Testis (tissue), 2 donors: ENCODE data around the gene TOPBP1.

Experiments used
- POLR2A ChIP-seq: fragments of 450-650 bp; IDR thresholded peaks from one replicate; pipeline ENCODE4 v1.6.1; 2017; ENCODE audit warnings: antibody characterized with exemption, mild to moderate bottlenecking, moderate library complexity
- TF ChIP-seq, protein P1 (sequence below), 3 experiments: fragments of 450-650 bp in 2 of 3; fragments of 200-600 bp in 1 of 3; sonication (generic) in 1 of 3; IDR thresholded peaks; one replicate each; pipeline ENCODE4 v1.5.1; 2016 to 2019; ENCODE audit warnings: antibody characterized with exemption in 3 of 3, mild to moderate bottlenecking in 2 of 3, moderate library complexity in 1 of 3

DNA sequence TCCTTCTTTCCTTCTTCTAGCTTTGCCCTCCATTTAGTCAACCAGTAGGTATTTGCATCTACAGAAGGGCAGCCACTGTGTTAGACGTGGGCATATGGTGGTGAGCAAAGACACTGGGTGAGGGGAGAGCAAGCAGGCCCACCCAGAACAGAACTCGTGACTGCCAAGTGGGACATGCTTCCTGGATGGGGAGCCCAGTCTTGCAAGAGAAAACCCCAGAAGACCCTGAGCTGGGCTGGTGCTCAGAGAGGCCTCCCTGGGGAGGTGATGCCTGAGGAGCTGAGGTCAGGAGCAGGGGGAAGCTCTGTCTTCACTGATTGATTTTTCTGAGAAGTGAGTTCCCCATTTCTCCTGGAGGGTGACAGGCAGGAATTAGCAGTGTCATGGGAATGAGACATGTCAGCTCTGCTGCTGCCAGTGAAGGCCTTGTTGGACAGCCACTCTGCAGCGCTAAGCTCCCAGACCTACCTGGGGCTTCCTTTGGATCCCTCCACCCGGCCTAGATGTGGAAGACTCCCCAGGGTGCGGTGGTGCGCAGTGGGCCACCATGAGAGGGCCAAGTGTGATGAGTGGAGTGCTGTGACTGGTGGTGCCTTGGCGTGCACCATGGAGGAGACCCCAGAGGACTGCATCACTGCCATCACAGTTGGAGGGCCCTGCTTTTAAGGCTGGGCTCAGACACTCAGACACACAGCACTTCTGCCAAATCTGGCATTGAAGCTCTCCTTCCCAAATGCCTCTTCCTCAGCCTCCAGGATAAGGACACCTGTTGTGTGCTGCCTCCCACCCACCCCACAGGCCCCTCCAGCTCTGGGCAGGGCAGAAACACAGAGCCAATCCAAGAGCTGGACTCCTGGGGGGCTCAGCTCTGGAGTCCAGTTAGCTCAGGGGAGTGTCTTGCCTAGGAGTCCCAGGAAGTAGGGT lies 40.0 kb upstream of the TOPBP1 start:
- TF ChIP-seq, protein P1, sequence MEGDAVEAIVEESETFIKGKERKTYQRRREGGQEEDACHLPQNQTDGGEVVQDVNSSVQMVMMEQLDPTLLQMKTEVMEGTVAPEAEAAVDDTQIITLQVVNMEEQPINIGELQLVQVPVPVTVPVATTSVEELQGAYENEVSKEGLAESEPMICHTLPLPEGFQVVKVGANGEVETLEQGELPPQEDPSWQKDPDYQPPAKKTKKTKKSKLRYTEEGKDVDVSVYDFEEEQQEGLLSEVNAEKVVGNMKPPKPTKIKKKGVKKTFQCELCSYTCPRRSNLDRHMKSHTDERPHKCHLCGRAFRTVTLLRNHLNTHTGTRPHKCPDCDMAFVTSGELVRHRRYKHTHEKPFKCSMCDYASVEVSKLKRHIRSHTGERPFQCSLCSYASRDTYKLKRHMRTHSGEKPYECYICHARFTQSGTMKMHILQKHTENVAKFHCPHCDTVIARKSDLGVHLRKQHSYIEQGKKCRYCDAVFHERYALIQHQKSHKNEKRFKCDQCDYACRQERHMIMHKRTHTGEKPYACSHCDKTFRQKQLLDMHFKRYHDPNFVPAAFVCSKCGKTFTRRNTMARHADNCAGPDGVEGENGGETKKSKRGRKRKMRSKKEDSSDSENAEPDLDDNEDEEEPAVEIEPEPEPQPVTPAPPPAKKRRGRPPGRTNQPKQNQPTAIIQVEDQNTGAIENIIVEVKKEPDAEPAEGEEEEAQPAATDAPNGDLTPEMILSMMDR (IDR thresholded peaks at IDR 0.05), result no peak
- no peak for TF ChIP-seq POLR2A
